ENCODE data around the gene SMIM35.

Gene SMIM35

GRCh38 chr11:118129471-118130172 is 42.9 kb upstream of the SMIM35 start:
- no peak overlapping the region for H3K4me3 ChIP-seq (ENCODE audit: low read length)
- TF ChIP-seq CTCF (conservative IDR thresholded peaks at IDR 0.05; ENCODE audit: low read length): no peak
- no peak for DNase-seq (ENCODE audit: low read depth)

GRCh38 chr11:118128721-118129470 is 42.1 kb upstream of the SMIM35 start:
- no peak for TF ChIP-seq CTCF (conservative IDR thresholded peaks at IDR 0.05; ENCODE audit: low read length)
- no peak overlapping the region for H3K4me3 ChIP-seq (ENCODE audit: low read length)
- DNase-seq (ENCODE audit: low read depth): no peak

- no peak overlapping the region for H3K4me3 ChIP-seq (ENCODE audit: low read length)
- DNase-seq (ENCODE audit: low read depth): no peak
- TF ChIP-seq CTCF (conservative IDR thresholded peaks at IDR 0.05; ENCODE audit: low read length): no peak
Observed at GRCh38 chr11:118128310-118128709, 41.5 kb upstream of the SMIM35 start.

GRCh38 chr11:118126082-118126838 is 39.5 kb upstream of the SMIM35 start:
- H3K4me3 ChIP-seq (ENCODE audit: low read length): no peak overlapping the region
- no peak for TF ChIP-seq CTCF (conservative IDR thresholded peaks at IDR 0.05; ENCODE audit: low read length)
- DNase-seq (ENCODE audit: low read depth): no peak

GRCh38 chr11:118124929-118125535 is 38.3 kb upstream of the SMIM35 start:
- no peak overlapping the region for H3K4me3 ChIP-seq (ENCODE audit: low read length)
- TF ChIP-seq CTCF (conservative IDR thresholded peaks at IDR 0.05; ENCODE audit: low read length): no peak
- no peak for DNase-seq (ENCODE audit: low read depth)

- no peak overlapping the region for H3K4me3 ChIP-seq (ENCODE audit: low read length)
- DNase-seq (ENCODE audit: low read depth): no peak
- TF ChIP-seq CTCF (conservative IDR thresholded peaks at IDR 0.05; ENCODE audit: low read length): no peak
Observed at GRCh38 chr11:118120793-118121192, 34.0 kb upstream of the SMIM35 start.
